ENCODE results near the gene ALG1. TPM values are rescaled to one million over a fixed set of nuclear protein-coding genes. Genes with fewer than 3 reads are reported as not detected.
"Not testable (repeated sequence)": the region's sequence is repeated elsewhere in the genome, so short reads cannot be mapped to it uniquely, and the experiment has no call there.

ALG1 gene
- total RNA-seq, 1 donor from 2014 or later, result 20.2 TPM

- DNase-seq (ENCODE audit: low spot score), result no peak
These were observed 1.6 kb downstream of the ALG1 start for GRCh38 chr16:5073279-5073629.

- DNase-seq (ENCODE audit: low spot score), result not testable (repeated sequence)
These were observed 2.1 kb downstream of the ALG1 start for GRCh38 chr16:5073771-5074170.

GRCh38 chr16:5075637-5076036 is 4.0 kb downstream of the ALG1 start:
- DNase-seq (ENCODE audit: low spot score), result no peak

GRCh38 chr16:5077304-5077703 is 5.7 kb downstream of the ALG1 start:
- DNase-seq (ENCODE audit: low spot score), result no peak

- DNase-seq (ENCODE audit: low spot score), result no peak
These were observed 7.0 kb downstream of the ALG1 start for GRCh38 chr16:5078626-5079025.

GRCh38 chr16:5080461-5080860 is 8.8 kb downstream of the ALG1 start:
- DNase-seq (ENCODE audit: low spot score), result not testable (repeated sequence)

GRCh38 chr16:5080996-5081395 is 9.4 kb downstream of the ALG1 start:
- not testable (repeated sequence) for DNase-seq (ENCODE audit: low spot score)

GRCh38 chr16:5083646-5084045 is 12.0 kb downstream of the ALG1 start:
- DNase-seq (ENCODE audit: low spot score), result not testable (repeated sequence)

- not testable (repeated sequence) for DNase-seq (ENCODE audit: low spot score)
These were observed 12.6 kb downstream of the ALG1 start for GRCh38 chr16:5084099-5084731.

- not testable (repeated sequence) for DNase-seq (ENCODE audit: low spot score)
These were observed 13.2 kb downstream of the ALG1 start for GRCh38 chr16:5084802-5085201.

GRCh38 chr16:5085716-5086115 is 14.1 kb downstream of the ALG1 start:
- not testable (repeated sequence) for DNase-seq (ENCODE audit: low spot score)

- DNase-seq (ENCODE audit: low spot score), result not testable (repeated sequence)
These were observed 16.6 kb downstream of the ALG1 start for GRCh38 chr16:5088086-5088790.

- not testable (repeated sequence) for DNase-seq (ENCODE audit: low spot score)
These were observed 17.3 kb downstream of the ALG1 start for GRCh38 chr16:5088936-5089335.

- DNase-seq (ENCODE audit: low spot score), result not testable (repeated sequence)
These were observed 18.4 kb downstream of the ALG1 start for GRCh38 chr16:5089911-5090555.

- DNase-seq (ENCODE audit: low spot score), result not testable (repeated sequence)
These were observed 18.9 kb downstream of the ALG1 start for GRCh38 chr16:5090592-5090991.

- DNase-seq (ENCODE audit: low spot score), result not testable (repeated sequence)
These were observed 21.4 kb downstream of the ALG1 start for GRCh38 chr16:5093081-5093480.

GRCh38 chr16:5093746-5094145 is 22.1 kb downstream of the ALG1 start:
- DNase-seq (ENCODE audit: low spot score), result not testable (repeated sequence)

GRCh38 chr16:5095145-5095830 is 23.6 kb downstream of the ALG1 start:
- not testable (repeated sequence) for DNase-seq (ENCODE audit: low spot score)

GRCh38 chr16:5096437-5097060 is 24.9 kb downstream of the ALG1 start:
- not testable (repeated sequence) for DNase-seq (ENCODE audit: low spot score)

GRCh38 chr16:5097061-5097469 is 25.4 kb downstream of the ALG1 start:
- DNase-seq (ENCODE audit: low spot score), result peak; percentile 30

- DNase-seq (ENCODE audit: low spot score), result peak; percentile 100
These were observed 26.0 kb downstream of the ALG1 start, which contains the start of gene EEF2KMT for GRCh38 chr16:5097470-5098220. TSS of gene EEF2KMT (minus strand) at chr16:5097795. CDS start at chr16:5097739, 56 bp downstream.

Measured in umbilical cord (tissue), 2 donors.